ENCODE data around the gene INPP5A. TPM values are rescaled to one million over a fixed set of nuclear protein-coding genes. Genes with fewer than 3 reads are reported as not detected.

Gene INPP5A
- total and polyA plus RNA-seq, 10 of the 15 experiments (the other 5 are each of a cell fraction or from before 2014, with no cell fraction given) = 0.52 to 15.0 (median 6.3) TPM

DNA sequence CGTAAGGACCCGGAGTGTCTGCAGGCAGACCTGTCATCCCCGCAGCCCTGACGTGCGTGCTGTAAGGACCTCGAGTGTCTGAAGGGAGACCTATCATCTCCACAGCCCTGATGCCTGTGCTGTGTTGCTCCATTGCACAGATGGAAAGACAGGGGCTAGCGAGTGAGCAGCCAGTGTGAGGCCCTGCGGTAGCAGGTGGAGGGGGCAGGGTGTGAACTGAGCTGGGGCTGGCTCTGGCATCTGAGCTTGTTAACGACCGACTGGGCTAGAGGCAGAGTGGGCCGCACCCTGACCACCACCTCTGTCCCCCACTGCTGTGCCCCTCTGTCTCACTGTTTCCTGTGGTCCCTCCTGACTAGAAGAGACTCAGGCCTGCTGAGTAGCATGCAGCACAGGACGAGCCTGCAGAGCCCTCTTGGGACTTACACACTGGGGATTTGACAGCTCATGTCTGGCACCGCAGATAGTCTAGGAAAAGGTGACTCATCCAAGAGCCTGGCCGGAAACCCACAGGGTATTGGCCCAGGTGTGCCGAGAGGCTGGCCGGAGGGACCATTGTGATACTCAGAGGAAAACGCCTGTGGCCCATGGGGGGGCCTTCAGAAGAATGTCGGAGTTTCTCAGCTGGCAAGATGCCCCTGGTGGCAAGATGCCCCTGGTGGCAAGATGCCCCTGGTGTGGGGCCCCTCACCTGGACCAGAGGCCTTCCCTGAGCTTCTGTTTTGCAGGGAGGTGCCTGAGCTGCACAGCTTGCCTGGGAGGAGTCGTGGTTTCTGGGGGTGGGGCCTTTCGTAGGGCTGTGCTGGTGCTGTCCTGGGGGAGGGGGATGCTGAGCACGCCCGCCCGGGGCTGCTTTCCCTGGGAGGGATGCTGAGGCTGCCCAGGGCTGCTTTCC is 34.3 kb downstream of the INPP5A start (continued):
- TF ChIP-seq, protein P1, sequence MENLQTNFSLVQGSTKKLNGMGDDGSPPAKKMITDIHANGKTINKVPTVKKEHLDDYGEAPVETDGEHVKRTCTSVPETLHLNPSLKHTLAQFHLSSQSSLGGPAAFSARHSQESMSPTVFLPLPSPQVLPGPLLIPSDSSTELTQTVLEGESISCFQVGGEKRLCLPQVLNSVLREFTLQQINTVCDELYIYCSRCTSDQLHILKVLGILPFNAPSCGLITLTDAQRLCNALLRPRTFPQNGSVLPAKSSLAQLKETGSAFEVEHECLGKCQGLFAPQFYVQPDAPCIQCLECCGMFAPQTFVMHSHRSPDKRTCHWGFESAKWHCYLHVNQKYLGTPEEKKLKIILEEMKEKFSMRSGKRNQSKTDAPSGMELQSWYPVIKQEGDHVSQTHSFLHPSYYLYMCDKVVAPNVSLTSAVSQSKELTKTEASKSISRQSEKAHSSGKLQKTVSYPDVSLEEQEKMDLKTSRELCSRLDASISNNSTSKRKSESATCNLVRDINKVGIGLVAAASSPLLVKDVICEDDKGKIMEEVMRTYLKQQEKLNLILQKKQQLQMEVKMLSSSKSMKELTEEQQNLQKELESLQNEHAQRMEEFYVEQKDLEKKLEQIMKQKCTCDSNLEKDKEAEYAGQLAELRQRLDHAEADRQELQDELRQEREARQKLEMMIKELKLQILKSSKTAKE (IDR thresholded peaks at IDR 0.05; ENCODE audit: low read depth, poor library complexity, severe bottlenecking) = peak; percentile 98
- TF ChIP-seq, protein P2, sequence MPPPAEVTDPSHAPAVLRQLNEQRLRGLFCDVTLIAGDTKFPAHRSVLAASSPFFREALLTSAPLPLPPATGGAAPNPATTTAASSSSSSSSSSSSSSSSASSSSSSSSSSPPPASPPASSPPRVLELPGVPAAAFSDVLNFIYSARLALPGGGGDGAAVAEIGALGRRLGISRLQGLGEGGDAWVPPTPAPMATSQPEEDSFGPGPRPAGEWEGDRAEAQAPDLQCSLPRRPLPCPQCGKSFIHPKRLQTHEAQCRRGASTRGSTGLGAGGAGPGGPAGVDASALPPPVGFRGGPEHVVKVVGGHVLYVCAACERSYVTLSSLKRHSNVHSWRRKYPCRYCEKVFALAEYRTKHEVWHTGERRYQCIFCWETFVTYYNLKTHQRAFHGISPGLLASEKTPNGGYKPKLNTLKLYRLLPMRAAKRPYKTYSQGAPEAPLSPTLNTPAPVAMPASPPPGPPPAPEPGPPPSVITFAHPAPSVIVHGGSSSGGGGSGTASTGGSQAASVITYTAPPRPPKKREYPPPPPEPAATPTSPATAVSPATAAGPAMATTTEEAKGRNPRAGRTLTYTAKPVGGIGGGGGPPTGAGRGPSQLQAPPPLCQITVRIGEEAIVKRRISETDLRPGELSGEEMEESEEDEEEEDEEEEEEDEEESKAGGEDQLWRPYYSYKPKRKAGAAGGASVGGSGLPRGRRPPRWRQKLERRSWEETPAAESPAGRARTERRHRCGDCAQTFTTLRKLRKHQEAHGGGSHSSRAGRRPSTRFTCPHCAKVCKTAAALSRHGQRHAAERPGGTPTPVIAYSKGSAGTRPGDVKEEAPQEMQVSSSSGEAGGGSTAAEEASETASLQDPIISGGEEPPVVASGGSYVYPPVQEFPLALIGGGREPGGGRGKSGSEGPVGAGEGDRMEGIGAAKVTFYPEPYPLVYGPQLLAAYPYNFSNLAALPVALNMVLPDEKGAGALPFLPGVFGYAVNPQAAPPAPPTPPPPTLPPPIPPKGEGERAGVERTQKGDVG (CRISPR knock-in tag; IDR thresholded peaks at IDR 0.05) = no peak
- peak; percentile 77 for TF ChIP-seq ZNF217 (IDR thresholded peaks at IDR 0.05)
- peak; percentile 68 for TF ChIP-seq MTA2 (IDR thresholded peaks at IDR 0.05; ENCODE audit: low read depth)

Measured in GM12878 (cell line).